NOMO-1 (cell line): ENCODE data around the gene ATP8B3.
"Not testable (repeated sequence)": the region's sequence is repeated elsewhere in the genome, so short reads cannot be mapped to it uniquely, and the experiment has no call there.

Experiments
- DNase-seq, 2 experiments: peaks; one replicate each; lab custom pipeline; 2025; ENCODE audit not compliant: unreplicated experiment in 2 of 2; lab: John Stamatoyannopoulos, UW

ATP8B3 gene

DNA sequence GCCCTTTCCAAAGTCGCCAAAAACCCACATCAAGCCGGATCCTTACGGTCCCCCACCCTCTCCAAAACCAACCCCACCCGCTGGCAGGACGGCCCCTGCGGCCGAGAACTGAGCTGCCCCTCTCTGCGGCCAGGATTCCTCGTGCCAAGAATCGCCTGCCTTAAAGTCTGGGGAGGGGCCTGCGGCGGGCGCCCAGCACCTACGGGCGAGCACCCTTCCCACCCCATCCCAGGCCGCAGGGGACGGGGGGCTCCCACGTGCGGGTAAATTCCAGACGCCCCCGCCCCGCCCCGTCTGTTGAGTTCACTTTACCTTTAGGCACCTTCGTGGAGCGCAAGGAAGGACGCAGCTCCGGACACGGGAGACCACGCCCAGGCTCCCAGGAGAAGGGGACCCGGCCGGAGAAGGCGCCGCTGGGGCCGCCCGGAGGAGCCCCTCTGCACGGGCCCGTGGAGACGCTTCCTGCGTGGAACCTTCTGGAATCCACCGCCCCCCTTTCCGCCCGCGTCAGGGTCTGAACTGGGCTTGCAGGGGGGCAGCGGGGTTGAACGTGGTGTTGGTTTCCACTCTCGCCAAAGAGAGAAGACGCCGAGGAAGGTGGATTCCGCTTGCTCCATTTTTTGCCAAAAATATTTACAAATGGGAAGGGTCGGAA is 36.0 kb downstream of the ATP8B3 start:
- no peak for DNase-seq

DNA sequence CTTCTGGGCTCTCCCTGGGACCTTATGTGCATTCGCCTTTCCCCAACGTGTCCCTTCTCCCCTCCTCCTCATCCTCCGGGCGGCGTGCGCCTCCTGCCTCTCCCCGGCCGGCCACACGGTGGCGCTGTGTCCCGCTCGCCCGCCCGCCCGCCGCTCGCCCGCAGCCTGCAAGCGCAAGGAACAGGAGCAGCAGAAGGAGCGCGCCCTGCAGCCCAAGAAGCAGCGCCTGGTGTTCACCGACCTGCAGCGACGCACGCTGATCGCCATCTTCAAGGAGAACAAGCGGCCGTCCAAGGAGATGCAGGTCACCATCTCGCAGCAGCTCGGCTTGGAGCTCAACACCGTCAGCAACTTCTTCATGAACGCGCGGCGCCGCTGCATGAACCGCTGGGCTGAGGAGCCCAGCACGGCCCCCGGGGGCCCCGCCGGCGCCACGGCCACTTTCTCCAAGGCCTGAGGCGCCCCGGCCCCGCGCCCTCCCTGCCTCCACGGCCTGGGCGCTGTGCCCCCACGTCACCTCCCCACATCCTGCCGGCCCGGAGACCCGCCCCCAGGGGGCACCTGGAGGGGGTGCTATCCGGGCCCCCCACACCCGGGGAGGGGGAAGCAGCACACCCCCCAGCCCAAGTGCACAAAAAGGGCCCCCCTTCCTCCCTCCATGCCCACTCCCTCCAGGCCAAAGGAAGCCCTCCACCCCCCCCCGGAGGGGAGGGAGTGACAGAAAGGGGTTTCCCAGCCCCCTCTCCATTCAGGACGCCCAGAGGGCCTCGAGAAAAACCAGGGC is 36.9 kb downstream of the ATP8B3 start:
- no peak for DNase-seq

- no peak for DNase-seq
These were observed 38.9 kb downstream of the ATP8B3 start for GRCh38 chr19:1773184-1773583.

DNA sequence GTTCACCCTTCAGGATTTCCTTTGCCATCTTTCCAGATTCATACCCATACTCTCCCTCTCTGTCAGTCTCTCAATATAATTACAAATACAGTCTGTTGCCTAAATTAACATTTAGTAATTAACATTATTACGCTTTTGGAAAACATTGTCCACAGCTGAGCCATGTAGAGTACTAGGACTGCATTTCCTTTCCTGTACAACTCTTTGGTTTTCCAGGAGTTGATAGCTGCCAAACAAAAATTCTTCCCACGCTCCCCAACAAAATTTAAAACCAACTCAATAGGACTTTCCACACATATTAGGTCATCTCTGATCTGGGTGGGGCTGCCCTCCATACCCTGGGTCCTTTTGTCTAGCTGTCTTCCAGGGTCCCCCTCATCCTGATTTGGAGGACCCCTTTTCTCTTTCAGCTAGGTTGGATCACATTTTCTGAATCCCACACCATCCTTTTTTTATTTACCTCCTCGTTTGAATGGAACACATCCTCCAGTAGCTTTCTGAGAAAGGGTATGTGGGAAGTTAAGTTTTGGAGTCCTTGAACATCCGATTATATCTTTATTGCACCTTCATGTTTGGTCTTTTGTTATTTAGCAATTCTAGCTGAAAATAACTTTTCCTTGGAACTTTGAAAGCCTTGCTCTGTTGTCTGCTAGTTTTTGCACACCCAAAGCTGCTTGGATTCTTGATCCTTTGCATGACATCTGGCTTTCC is 41.1 kb downstream of the ATP8B3 start:
- no peak for DNase-seq

DNA sequence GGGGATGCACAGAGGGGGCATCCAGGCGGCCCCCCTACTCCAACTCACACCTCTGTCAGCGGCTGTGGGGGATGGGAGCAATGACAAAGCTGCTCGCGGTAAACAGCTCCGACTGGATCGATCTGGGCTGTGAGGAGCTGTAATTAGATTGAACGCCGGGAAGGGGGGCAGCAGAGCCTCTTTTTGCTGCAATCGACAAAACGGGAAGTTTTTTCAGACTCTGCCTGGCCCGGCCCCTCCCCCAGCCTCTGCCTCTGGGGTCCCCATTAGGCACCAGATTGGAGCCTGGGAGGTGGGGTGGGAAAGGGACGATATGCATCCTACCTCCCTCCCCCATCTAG is 42.5 kb downstream of the ATP8B3 start:
- DNase-seq = no peak

- DNase-seq = no peak
These were observed 43.0 kb downstream of the ATP8B3 start for GRCh38 chr19:1768918-1769644.

DNA sequence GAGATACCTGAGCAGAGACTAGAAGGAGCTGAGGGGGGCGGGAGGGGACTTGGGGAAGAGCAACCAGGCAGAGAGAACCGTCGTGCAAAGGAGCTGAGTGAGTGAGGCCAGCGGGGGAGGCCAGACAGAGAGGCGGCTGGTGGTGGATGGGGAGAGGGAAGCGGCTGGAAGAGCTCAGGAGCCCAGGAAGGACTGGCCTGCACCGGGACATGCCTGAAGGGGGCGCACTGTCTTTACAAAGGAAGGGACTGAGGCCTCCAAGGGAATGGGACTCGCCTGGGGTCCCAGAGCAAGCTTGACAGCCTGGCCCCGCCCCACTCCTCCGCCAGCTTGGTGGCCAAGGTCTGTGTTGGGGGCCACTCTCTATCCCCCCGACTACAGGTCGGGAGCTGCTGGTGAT is 43.8 kb downstream of the ATP8B3 start:
- DNase-seq = no peak

- no peak for DNase-seq
These were observed 44.6 kb downstream of the ATP8B3 start for GRCh38 chr19:1767464-1767933.

DNA sequence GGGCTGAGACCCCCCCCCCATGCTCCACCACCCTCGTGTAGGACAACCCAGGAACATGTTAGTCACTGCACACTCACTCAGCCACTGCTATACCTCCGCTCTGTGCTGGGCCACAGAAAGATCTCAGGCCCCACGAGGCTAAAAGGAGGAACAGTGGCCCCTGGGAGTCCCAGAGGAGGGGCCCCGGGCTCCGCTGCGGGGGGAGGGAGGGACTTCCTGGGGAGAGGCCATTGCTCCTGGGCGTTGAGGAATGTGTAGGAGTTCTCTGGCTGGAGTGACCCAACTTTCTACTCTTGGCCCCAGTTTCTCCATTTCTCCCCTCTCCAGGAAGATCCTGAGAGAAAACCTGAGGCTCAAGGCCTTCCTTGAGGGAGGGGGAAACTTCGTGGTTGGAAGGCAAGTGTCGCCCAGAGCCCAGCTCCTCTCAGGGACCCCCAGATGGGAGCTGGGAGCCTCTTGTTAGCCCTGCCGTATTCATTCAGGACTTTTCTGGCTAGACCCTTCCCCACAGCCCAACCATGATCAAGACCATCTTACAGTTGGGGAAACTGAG is 45.2 kb downstream of the ATP8B3 start:
- no peak for DNase-seq

DNA sequence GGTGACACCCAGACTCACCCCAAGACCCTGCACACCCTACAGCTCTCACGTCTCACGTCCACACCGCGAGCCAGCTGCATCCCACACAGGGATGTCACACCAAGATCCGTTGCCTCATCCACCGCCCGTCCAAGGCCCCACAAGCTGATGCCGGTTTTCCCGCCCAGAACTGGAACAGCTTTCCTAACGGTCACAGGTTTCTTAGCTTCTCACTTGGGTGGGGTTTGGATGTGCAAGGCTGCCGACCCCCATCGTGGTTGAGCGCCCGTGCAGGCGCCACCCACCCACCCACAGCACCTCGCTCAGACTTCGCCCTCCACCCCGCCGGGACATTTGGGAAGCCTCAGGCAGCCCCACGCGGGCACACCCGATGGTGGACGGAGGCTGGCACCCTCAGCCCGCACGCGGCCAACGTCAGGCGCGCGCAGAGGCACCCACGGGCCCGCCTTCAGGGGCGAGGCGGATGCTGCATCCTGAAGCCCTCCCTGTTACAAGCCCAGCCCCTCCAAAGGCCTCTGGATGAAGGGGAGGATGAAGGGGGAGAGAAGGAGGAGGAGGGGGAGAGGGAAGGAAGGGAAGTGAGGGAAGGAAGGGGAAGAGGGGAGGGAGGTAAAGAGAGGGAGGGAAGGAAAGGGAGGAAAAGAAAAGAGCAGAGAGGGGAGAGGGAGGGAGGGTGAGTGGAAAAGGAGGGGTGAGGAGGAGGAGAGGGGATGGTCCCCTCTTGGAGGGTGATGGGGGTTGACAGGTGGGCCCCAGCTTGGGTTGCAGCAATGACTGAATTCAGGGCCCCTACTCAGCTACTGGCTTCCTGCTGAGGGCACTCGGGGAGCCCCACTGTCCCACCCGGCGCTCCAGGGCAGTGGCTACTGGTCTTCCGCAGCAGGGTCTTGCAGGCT is 45.9 kb downstream of the ATP8B3 start:
- no peak for DNase-seq

DNA sequence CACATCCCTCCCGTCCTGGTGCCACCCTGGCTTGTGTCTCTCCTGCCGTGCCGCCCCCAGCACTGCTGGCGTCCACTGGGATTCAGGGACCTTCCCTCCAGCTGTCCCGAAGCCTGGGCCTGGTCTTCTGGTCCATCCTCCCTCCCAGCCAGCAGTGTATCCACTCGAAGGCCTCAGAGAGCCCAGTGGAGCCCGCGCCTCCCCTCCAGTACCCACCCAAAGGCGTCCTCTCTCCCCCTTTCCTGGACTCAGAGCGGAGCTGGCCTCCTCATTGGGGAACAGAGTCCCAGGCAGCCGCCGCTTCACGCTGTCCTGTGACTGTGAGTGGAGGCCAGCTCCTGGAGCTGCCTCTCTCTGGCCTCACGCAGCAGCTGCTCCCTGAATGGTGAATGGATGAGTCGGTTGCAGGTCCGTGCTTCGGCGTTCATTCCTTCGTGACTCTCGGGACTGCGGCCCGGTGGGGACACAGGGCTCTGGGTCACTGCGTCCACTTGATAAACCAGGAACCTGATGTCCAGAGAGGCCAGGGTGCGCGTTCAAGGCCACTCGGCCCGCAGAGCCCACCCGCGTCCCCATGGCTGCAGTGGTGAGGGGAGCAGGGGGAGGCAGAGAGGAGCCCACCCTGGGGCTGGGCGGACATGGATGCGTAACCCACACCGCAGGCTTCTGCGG is 46.7 kb downstream of the ATP8B3 start:
- no peak for DNase-seq

DNA sequence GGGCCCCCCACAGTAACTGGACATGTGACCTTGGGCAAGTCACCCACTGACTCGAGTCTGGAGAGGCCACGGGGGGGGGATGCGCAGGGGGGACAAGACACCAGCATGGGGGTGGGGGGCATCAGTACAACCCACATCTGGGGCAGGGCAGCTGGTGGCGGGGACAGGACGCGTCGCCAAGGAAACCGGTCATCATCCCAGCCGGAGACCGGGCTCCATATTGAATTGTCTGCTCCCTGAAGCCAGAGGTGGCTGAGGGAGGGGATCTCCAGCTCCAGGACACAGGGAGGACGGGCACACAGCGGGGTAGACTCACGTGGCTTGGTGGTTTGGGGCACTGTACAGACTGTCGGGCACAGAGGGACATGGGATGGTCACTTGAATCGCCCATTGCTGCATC is 47.3 kb downstream of the ATP8B3 start:
- no peak for DNase-seq

GRCh38 chr19:1763648-1764639 is 48.1 kb downstream of the ATP8B3 start:
- DNase-seq = no peak

DNA sequence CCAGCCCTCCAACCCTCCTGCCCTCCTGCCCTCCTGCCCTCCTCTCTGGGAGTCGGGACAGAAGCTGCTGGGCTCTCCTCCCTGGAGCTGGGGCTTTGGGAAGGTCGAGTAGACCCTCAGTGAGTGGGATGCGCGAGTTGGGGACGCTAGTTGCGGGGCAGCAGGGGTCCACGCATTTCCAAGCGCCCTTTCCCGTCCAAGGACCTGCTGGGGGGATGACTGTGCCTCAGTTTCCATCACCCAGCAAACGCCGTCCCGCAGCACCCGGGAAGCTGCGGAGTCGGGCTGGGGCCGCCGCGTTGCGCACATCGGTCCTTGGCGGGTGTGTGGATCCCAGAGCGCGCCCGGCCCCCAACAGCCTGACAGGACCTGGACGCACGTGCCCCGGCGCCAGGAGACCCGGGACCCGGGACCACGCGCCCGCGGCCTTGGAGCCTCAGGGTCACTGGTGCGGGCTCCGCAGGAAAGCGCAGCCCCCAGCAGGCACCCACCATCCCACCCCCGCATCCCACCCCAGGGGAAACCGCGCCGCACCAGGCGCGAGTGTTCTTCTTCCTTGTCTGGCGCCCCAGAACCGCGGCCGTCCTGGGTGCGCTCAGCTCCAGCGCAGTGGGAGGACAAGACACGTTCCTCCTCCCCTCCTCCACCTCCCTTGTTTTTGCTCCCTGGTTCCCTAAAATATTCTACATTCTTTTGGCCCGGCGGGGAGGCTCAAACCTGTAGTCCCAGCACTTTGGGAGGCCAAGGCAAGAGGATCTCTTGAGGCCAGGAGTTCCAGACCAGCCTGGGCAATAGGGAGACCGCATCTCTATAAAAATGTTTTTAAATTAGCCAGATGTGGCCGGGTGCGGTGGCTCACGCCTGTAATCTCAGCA is 49.6 kb downstream of the ATP8B3 start:
- no peak for DNase-seq

DNA sequence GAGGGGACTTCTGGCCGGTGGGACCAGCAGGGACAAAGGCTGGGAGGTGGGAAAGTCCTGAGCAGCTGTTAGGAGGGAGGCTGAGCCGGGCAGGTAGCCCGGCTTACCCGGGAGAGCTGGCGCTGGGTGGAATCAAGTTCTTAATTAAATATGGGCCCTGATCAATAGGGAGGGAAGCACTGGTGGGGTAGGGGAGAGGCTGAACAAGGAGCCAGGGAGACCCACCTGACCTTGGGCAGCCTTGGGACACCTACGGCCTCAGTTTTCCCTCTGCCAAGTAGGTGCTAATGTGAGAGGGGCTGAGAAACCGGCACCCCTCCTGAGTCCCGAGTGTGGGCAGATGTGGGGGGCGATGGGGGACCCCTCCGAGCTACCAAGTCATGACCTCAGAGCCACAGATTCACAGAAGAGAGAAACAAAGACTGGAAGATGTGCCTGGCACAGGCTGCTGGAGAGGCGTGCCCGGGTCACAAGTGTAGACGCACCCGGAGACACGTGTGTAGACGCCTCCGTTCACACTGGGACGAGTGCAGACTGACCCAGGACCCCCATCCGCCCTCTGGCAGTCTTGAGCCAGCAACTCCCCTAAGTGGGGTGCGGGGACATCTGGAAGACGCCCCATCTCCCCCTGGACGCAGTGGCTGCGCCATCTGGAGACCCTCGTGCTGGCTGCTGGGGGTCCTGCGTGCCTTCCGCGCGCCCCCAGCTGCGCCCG is 50.4 kb downstream of the ATP8B3 start:
- no peak for DNase-seq

- not testable (repeated sequence) for DNase-seq
These were observed 51.1 kb downstream of the ATP8B3 start for GRCh38 chr19:1760786-1761527.
